ENCODE data around the gene ZBTB14. TPM values are rescaled to one million over a fixed set of nuclear protein-coding genes. Genes with fewer than 3 reads are reported as not detected.
A peak's percentile ranks its signal among the peaks of the same experiment; 100 is the strongest.

The ZBTB14 gene, protein sequence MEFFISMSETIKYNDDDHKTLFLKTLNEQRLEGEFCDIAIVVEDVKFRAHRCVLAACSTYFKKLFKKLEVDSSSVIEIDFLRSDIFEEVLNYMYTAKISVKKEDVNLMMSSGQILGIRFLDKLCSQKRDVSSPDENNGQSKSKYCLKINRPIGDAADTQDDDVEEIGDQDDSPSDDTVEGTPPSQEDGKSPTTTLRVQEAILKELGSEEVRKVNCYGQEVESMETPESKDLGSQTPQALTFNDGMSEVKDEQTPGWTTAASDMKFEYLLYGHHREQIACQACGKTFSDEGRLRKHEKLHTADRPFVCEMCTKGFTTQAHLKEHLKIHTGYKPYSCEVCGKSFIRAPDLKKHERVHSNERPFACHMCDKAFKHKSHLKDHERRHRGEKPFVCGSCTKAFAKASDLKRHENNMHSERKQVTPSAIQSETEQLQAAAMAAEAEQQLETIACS
- 10 to 100 TPM in 10 of 12 donors, 1 to 10 TPM in 1, not detected in 1; 9.9 to 15.3 (median 12.3) TPM for polyA plus RNA-seq (ENCODE audit: insufficient read length in 12 of 12)
- long read RNA-seq, donor 1, partial matches to known transcripts, result 0 of 5 reads
- long read RNA-seq, donor 1, other reads (novel, unspliced or antisense), result 0 of 5 reads
- long read RNA-seq, donor 2, partial matches to known transcripts, result 0 of 4 reads
- long read RNA-seq, donor 2, other reads (novel, unspliced or antisense), result 0 of 4 reads
- long read RNA-seq, donor 3, partial matches to known transcripts, result 0 of 1 reads
- long read RNA-seq, donor 3, other reads (novel, unspliced or antisense), result 0 of 1 reads
- long read RNA-seq, donor 4, partial matches to known transcripts, result 0 of 2 reads
- long read RNA-seq, donor 4, other reads (novel, unspliced or antisense), result 0 of 2 reads
- long read RNA-seq, donor 5, partial matches to known transcripts, result 0 of 5 reads
- long read RNA-seq, donor 5, other reads (novel, unspliced or antisense), result 0 of 5 reads
- long read RNA-seq, donor 6, result 0 reads
- long read RNA-seq, donor 7, partial matches to known transcripts, result 0 of 3 reads
- long read RNA-seq, donor 7, other reads (novel, unspliced or antisense), result 0 of 3 reads
- long read RNA-seq, donor 8, partial matches to known transcripts, result 0 of 7 reads
- long read RNA-seq, donor 8, other reads (novel, unspliced or antisense), result 0 of 7 reads
- long read RNA-seq, donor 9, partial matches to known transcripts, result 0 of 4 reads
- long read RNA-seq, donor 9, other reads (novel, unspliced or antisense), result 0 of 4 reads
- long read RNA-seq, donor 10, partial matches to known transcripts, result 0 of 5 reads
- long read RNA-seq, donor 10, other reads (novel, unspliced or antisense), result 0 of 5 reads
- long read RNA-seq, donor 11, partial matches to known transcripts, result 0 of 4 reads
- long read RNA-seq, donor 11, other reads (novel, unspliced or antisense), result 0 of 4 reads

GRCh38 chr18:5295231-5295920 lies at the start of gene ZBTB14:
Gene ZBTB14, minus strand, starts transcription at chr18:5295726. Its CDS starts 2,480 bp downstream, at chr18:5293246.
- peak; percentile 61 for DNase-seq

- DNase-seq, result no peak
These were observed 43.8 kb upstream of the ZBTB14 start for GRCh38 chr18:5339202-5339834.

- DNase-seq, result no peak
These were observed 39.0 kb upstream of the ZBTB14 start for GRCh38 chr18:5334456-5335075.

GRCh38 chr18:5318061-5318700 lies 22.7 kb upstream of the ZBTB14 start:
- DNase-seq, result no peak

- no peak for DNase-seq
These were observed 21.7 kb upstream of the ZBTB14 start for GRCh38 chr18:5317186-5317585.

GRCh38 chr18:5315838-5316237 lies 20.3 kb upstream of the ZBTB14 start:
- DNase-seq, result no peak

- no peak for DNase-seq
These were observed 15.9 kb upstream of the ZBTB14 start for GRCh38 chr18:5311301-5311989.

DNA sequence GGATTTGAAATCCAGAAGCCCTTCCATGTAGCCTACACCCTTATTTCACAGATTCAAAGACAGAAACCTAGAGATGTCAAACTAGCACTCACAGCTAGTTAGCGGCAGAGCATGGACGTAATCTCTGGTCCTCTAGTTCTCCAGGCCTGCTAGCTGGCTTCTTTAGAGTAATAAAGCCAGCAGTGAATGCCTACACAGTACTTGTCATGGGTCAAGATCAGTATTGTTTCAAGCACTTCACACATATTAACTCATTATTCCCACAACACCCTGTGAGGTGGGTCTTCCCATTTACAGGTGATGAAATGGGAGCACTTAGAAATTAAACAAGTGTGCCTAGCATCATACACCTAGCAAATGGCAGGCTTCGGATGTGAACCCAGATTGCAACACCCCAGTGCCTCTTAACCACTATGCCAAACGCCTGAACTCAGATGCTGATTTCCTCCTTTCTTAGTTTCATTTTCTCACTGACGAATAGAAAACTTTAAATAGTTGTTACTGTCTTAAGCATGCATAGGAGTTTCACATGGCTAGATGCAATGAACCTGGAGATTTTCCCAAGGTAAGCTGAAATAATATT lies 14.5 kb upstream of the ZBTB14 start:
- DNase-seq, result no peak

DNA sequence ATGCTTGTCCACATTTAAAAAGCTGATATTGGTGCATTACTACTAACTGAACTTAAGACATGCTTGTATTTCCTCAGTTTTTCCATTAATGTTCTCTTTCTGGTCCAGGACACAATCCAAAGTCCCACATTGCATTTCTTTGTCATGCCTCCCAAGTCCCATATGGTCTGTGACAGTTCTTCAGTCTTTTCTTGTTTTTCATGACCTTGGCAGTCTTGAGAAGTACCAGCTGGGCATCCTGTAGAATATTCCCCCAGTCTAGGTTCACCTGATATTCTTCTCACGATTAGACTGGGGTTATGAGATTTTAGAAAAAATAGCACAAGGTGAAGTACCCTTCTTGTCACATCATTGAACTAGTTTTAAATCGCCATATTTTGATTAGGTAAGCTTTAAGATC lies 10.3 kb upstream of the ZBTB14 start:
- no peak for DNase-seq

GRCh38 chr18:5304232-5304631 lies 8.7 kb upstream of the ZBTB14 start:
- no peak for DNase-seq

- DNase-seq, result no peak
These were observed 8.1 kb upstream of the ZBTB14 start for GRCh38 chr18:5303636-5304035.

GRCh38 chr18:5302606-5303005 lies 7.1 kb upstream of the ZBTB14 start:
- DNase-seq, result no peak

GRCh38 chr18:5300476-5301010 lies 5.0 kb upstream of the ZBTB14 start:
- no peak for DNase-seq

DNA sequence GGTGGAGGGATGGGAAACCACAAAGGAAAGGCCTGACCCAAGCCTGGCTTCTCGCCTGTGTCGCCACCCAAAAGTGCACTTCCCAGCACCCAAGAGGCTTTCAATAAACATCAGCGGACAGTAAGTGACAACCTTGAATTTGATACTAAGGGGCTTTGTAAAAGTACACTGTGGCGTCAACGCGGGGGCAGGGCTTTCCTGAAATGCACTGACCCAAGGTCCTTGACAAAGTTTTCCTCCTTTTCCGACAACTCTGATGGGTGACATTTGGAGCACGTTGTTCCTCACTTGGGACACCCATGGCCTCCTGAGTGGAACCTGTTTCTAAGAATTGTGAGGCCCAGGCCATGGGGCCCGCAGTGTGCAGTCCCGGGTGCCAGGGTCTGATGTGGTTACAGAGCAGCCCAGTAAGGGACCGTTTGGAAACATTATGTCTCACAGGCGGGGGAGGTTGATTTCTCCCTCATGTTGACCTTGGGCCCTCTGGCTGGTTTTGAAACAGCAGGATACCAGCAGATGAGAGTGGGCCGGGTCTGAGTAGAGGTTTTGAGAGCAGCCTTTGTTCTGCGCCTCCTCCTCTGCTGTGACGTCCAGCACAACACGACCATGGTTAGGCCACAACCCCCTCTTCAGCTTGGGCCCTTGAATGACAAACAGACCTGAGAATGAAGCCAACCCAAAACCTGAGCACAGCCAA lies 2.8 kb upstream of the ZBTB14 start:
- DNase-seq, result no peak

DNA sequence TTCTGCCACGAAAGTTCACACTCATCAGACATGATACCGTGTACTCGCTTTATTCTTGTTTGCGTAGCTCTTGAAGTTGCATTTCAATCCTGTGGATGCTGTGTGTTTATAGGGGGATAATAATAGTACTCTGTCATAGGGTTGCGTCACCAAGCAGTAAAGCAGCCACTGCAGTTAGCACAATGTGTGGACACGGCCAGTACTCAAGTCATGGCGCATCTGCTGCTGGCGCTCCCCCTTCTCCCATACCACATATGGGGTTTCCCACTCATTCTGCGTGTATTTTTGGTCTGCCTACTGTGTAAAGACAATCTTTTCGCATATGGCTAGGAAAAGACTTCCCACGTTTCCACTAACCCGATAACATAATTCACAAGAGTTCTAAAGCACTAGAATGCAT lies 2.1 kb upstream of the ZBTB14 start:
- DNase-seq, result no peak

DNA sequence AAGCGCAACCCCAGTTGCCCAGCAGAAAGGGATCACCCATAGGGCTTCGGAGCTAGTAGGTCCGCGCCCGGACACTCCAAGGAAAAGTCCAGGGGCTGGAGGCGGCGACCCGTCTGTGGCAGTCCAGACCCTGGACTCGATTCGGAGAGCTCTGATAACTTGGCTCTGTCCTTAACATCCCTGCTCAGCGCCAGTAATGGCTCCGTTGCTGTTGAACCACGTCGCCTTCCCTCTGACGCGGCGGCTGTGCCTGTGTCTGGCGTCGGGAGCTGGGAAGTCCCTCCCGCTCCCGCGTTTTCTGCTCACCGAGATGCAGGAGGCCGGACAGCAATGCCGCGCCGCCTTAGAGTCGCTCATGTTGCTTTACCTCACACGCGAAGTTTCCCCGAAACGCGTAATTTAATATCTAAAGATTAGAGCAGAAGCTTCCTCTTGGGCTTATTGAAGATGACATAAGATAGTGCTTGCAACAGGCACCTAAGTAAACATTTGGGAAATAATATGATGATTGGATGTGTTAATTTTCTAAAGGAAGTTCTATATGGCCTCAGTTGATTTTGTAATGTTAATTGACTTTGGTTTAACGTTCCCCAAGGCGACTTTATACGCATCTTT lies 1.3 kb upstream of the ZBTB14 start:
- DNase-seq, result peak; percentile 90
